ENCODE results near the gene SYT6. TPM values are rescaled to one million over a fixed set of nuclear protein-coding genes. Genes with fewer than 3 reads are reported as not detected.

SYT6 gene
- total and polyA plus RNA-seq, 4 donors: 0.01 to 4.2 TPM; not detected in 2

DNA sequence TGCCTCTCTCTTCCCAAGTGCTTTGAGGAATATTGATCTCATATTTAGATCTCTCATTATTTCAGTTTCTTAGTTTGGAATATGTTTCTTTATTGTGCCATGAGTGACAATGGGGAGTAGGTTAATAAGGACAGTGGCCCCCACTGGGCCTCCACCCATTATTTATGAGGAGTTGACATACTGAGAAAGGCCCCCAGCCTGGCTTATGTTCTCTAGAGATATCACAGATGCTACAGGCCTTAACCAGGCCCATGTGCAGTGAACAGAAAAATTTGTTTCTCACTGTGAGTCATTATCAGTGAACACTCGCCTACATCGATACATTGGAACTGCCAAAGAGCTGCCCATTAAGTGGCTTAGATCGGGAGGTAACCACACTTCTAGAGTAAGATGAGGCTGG, 35.7 kb upstream of the SYT6 start:
- H3K27ac ChIP-seq (ENCODE audit: low read depth in 1 of 2, low read length in 1 of 2): no peak overlapping the region
- no peak overlapping the region for H3K9ac ChIP-seq (ENCODE audit: insufficient read depth in 1 of 2, low read length in 2 of 2)
- DNase-seq (no peak), ATAC-seq (ENCODE audit: insufficient read depth, low FRiP score) (no peak)
- TF ChIP-seq, protein P1, sequence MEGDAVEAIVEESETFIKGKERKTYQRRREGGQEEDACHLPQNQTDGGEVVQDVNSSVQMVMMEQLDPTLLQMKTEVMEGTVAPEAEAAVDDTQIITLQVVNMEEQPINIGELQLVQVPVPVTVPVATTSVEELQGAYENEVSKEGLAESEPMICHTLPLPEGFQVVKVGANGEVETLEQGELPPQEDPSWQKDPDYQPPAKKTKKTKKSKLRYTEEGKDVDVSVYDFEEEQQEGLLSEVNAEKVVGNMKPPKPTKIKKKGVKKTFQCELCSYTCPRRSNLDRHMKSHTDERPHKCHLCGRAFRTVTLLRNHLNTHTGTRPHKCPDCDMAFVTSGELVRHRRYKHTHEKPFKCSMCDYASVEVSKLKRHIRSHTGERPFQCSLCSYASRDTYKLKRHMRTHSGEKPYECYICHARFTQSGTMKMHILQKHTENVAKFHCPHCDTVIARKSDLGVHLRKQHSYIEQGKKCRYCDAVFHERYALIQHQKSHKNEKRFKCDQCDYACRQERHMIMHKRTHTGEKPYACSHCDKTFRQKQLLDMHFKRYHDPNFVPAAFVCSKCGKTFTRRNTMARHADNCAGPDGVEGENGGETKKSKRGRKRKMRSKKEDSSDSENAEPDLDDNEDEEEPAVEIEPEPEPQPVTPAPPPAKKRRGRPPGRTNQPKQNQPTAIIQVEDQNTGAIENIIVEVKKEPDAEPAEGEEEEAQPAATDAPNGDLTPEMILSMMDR (IDR thresholded peaks at IDR 0.05; ENCODE audit: control extremely low read depth, extremely low read depth): no peak
- no peaks in the 10 kb centered on the region for H3K27me3 ChIP-seq (ENCODE audit: control insufficient read depth in 3 of 3, insufficient read depth in 3 of 3, low read length in 2 of 3)
- H3K36me3 ChIP-seq (ENCODE audit: control insufficient read depth in 4 of 4, insufficient read depth in 4 of 4, low read length in 4 of 4): no peaks in the 10 kb centered on the region
- 95 to 98% methylated on average over 3 of the region's 3 CpGs for WGBS, 2 donors
- H3K4me3 ChIP-seq: no peak overlapping the region
- no peaks in the 10 kb centered on the region for H3K4me1 ChIP-seq (ENCODE audit: control insufficient read depth in 5 of 5, insufficient read depth in 5 of 5, low read length in 5 of 5)
- no peaks in the 10 kb centered on the region for H3K9me3 ChIP-seq (ENCODE audit: control insufficient read depth in 4 of 4, insufficient read depth in 3 of 4, low read length in 3 of 4)

DNA sequence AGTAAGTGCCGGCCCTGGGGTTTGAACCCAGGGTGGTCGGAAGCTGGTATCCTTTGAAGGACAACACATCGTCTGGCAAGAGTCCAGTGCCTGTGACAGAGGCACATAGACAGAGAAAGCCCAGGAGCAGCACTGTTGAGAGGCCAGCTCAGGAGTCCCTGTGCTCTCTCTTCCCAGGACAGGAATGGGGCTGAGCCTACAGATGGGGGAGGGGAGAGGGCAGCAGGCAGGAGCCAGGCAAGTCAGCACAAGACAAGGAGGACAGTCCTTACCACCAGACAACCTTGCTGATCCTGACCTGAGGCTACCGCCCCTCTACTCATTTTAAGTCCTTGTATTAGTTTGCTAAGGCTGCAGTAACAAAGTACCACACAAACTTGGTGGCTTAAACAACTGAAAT, 27.7 kb upstream of the SYT6 start:
- Histone ChIP-seq H3K36me3 (ENCODE audit: control insufficient read depth in 4 of 4, insufficient read depth in 4 of 4, low read length in 4 of 4) (no peaks in the 10 kb centered on the region), H3K4me1 (ENCODE audit: control insufficient read depth in 5 of 5, insufficient read depth in 5 of 5, low read length in 5 of 5) (peaks cover 0 to 30% (median 3%) of the 10 kb centered on the region in 5 donors), H3K9ac (ENCODE audit: insufficient read depth in 1 of 2, low read length in 2 of 2) (no peak overlapping the region), H3K27ac (ENCODE audit: low read depth in 1 of 2, low read length in 1 of 2) (no peak overlapping the region), H3K9me3 (ENCODE audit: control insufficient read depth in 4 of 4, insufficient read depth in 3 of 4, low read length in 3 of 4) (no peaks in the 10 kb centered on the region), H3K27me3 (ENCODE audit: control insufficient read depth in 3 of 3, insufficient read depth in 3 of 3, low read length in 2 of 3) (no peaks in the 10 kb centered on the region), H3K4me3 (no peak overlapping the region)
- no peak for DNase-seq
- TF ChIP-seq, protein P1 (IDR thresholded peaks at IDR 0.05; ENCODE audit: control extremely low read depth, extremely low read depth): no peak
- 92 to 95% methylated on average over 4 of the region's 4 CpGs for WGBS, 2 donors
- no peak for ATAC-seq (ENCODE audit: insufficient read depth, low FRiP score)

DNA sequence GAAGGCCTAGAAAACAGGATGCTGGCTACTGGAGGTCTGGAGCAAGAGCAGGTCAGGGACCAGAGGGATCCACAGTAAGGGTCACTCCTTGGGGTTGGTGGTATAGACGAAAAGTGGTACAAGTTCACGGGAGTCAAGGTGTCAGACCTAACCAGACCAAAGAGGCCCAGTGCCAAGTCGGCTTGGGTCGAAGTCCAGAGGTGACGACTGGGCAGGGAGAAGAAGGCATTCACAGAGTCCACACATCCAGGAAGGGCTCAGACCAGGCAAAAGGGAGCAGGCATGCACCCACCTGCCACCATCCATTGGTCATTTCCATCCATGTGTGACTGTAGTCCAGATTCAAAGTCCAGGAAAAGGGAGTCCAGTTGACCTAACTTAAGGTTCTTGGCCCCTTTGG, 27.1 kb upstream of the SYT6 start:
- H3K4me1 ChIP-seq (ENCODE audit: control insufficient read depth in 5 of 5, insufficient read depth in 5 of 5, low read length in 5 of 5): peaks cover 0 to 34% (median 3%) of the 10 kb centered on the region in 5 donors
- H3K27ac ChIP-seq (ENCODE audit: low read depth in 1 of 2, low read length in 1 of 2): no peak overlapping the region
- no peaks in the 10 kb centered on the region for H3K27me3 ChIP-seq (ENCODE audit: control insufficient read depth in 3 of 3, insufficient read depth in 3 of 3, low read length in 2 of 3)
- H3K36me3 ChIP-seq (ENCODE audit: control insufficient read depth in 4 of 4, insufficient read depth in 4 of 4, low read length in 4 of 4): no peaks in the 10 kb centered on the region
- no peak for DNase-seq
- TF ChIP-seq, protein P1 (IDR thresholded peaks at IDR 0.05; ENCODE audit: control extremely low read depth, extremely low read depth): no peak
- no peak overlapping the region for H3K4me3 ChIP-seq
- no peak for ATAC-seq (ENCODE audit: insufficient read depth, low FRiP score)
- H3K9me3 ChIP-seq (ENCODE audit: control insufficient read depth in 4 of 4, insufficient read depth in 3 of 4, low read length in 3 of 4): no peaks in the 10 kb centered on the region
- no peak overlapping the region for H3K9ac ChIP-seq (ENCODE audit: insufficient read depth in 1 of 2, low read length in 2 of 2)
- 95 to 96% methylated on average over 5 of the region's 5 CpGs for WGBS, 2 donors

DNA sequence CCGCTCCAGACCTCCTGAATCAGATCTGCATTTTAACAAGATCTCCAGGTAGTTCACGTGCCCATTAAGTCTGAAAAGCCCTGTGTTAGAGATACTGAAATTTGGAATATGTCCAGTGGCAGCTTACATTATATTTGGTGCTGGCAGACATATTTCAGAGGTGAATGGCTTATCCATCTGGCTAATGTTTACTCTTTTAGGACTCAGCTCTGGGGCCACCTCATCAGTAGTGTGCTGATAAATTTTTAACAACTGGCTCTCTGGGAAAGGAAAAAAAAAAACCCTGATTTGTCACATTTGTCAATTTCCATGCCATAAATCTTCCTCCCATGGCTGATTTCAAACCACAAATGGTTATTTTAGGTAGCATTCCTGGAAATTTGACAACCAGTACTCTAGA, 25.3 kb upstream of the SYT6 start:
- Histone ChIP-seq H3K9me3 (ENCODE audit: control insufficient read depth in 4 of 4, insufficient read depth in 3 of 4, low read length in 3 of 4) (no peaks in the 10 kb centered on the region), H3K4me3 (no peak overlapping the region), H3K27me3 (ENCODE audit: control insufficient read depth in 3 of 3, insufficient read depth in 3 of 3, low read length in 2 of 3) (no peaks in the 10 kb centered on the region), H3K36me3 (ENCODE audit: control insufficient read depth in 4 of 4, insufficient read depth in 4 of 4, low read length in 4 of 4) (no peaks in the 10 kb centered on the region), H3K9ac (ENCODE audit: insufficient read depth in 1 of 2, low read length in 2 of 2) (no peak overlapping the region), H3K27ac (ENCODE audit: low read depth in 1 of 2, low read length in 1 of 2) (no peak overlapping the region), H3K4me1 (ENCODE audit: control insufficient read depth in 5 of 5, insufficient read depth in 5 of 5, low read length in 5 of 5) (peaks cover 0 to 35% (median 3%) of the 10 kb centered on the region in 5 donors)
- WGBS, 2 donors: 73 to 85% methylated on average over 2 of the region's 2 CpGs
- TF ChIP-seq, protein P1 (IDR thresholded peaks at IDR 0.05; ENCODE audit: control extremely low read depth, extremely low read depth): no peak
- DNase-seq: peak in 2 of 3 donors; percentile 58 to 62
- no peak for ATAC-seq (ENCODE audit: insufficient read depth, low FRiP score)
